ENCODE results near the gene RPP25L. TPM values are rescaled to one million over a fixed set of nuclear protein-coding genes. Genes with fewer than 3 reads are reported as not detected.

The RPP25L gene
- total RNA-seq, 1 experiment from 2014 or later: 24.5 TPM

GRCh38 chr9:34628656-34629490, 17.0 kb upstream of the RPP25L start, which contains the start of gene ARID3C (continued):
- TF ChIP-seq AFF4 (CRISPR knock-in tag; IDR thresholded peaks at IDR 0.05; ENCODE audit: borderline replicate concordance): no peak

- no peak for TF ChIP-seq STAT6 (CRISPR knock-in tag; conservative IDR thresholded peaks at IDR 0.05; ENCODE audit: low read depth)
- 0 out of 2 replicates have a peak, but pooled peaks have one; percentile 21 for TF ChIP-seq NFE2L1 (CRISPR knock-in tag; IDR thresholded peaks at IDR 0.05)
- POLR2A ChIA-PET: no interaction called here
- DNase-seq (ENCODE audit: low spot score) (no peak), ATAC-seq (no peak)
- Mint-ChIP-seq H3K36me3 (no peaks in the 10 kb centered on the region), H3K27ac (no peak overlapping the region), H3K27me3 (ENCODE audit: low read depth) (peaks cover 98% of the 10 kb centered on the region), H3K9me3 (no peaks in the 10 kb centered on the region), H3K4me1 (peaks cover 18% of the 10 kb centered on the region), H3K4me3 (peak overlapping the region; percentile 70)
- CTCF ChIA-PET: interaction anchor here (1.1 to 3.4 kb wide), 6 partner anchors 10 to 109 kb away, joined by 3 to 12 read pairs (median 7); partner anchors contain the start of gene SIGMAR1
These were observed 16.1 kb upstream of the RPP25L start for GRCh38 chr9:34627716-34628655.

GRCh38 chr9:34625186-34625486, 13.2 kb upstream of the RPP25L start:
- DNase-seq (ENCODE audit: low spot score) (no peak), ATAC-seq (no peak)
- Mint-ChIP-seq H3K4me1 (peaks cover 14% of the 10 kb centered on the region), H3K27me3 (ENCODE audit: low read depth) (peaks cover 85% of the 10 kb centered on the region), H3K36me3 (no peaks in the 10 kb centered on the region), H3K27ac (no peak overlapping the region), H3K4me3 (no peak overlapping the region), H3K9me3 (peaks cover 4% of the 10 kb centered on the region)
- POLR2A ChIA-PET: interaction anchor here (0.5 kb wide), 1 partner anchor 842 kb away, joined by 3 read pairs; no protein-coding TSS in a partner anchor
- CTCF ChIA-PET: interaction anchor here (0.5 to 2.3 kb wide), 9 partner anchors 9 to 1061 kb away, joined by 3 to 19 read pairs (median 6); partner anchors contain the start of genes GALT, RPP25L and SIGMAR1
- 0 out of 2 replicates have a peak, but pooled peaks have one; percentile 31 for TF ChIP-seq GTF2I (CRISPR knock-in tag; conservative IDR thresholded peaks at IDR 0.05)
- no peak for TF ChIP-seq ETV6 (CRISPR knock-in tag; IDR thresholded peaks at IDR 0.05)

GRCh38 chr9:34624475-34625185, 12.7 kb upstream of the RPP25L start:
- POLR2A ChIA-PET: no interaction called here
- TF ChIP-seq CTCF (IDR thresholded peaks at IDR 0.05) (no peak), PRRX2 (CRISPR knock-in tag; IDR thresholded peaks at IDR 0.05) (no peak), ZNF425 (CRISPR knock-in tag; conservative IDR thresholded peaks at IDR 0.05) (no peak), STAT6 (CRISPR knock-in tag; conservative IDR thresholded peaks at IDR 0.05; ENCODE audit: low read depth) (no peak), USF1 (CRISPR knock-in tag; IDR thresholded peaks at IDR 0.05) (no peak)

More at GRCh38 chr9:34624475-34625185, 12.7 kb upstream of the RPP25L start:
- ATAC-seq: peak; percentile 14
- peak; percentile 34 for DNase-seq (ENCODE audit: low spot score)
- H3K27ac Mint-ChIP-seq: no peak overlapping the region
- peaks cover 4% of the 10 kb centered on the region for H3K9me3 Mint-ChIP-seq
- peaks cover 17% of the 10 kb centered on the region for H3K4me1 Mint-ChIP-seq
- H3K4me3 Mint-ChIP-seq: peak overlapping the region; percentile 8; the same call in 1 of the 2 replicates
- CTCF ChIA-PET: interaction anchor here (0.7 to 2.3 kb wide), 8 partner anchors 10 to 221 kb away, joined by 3 to 19 read pairs (median 6); partner anchors contain the start of genes GALT, RPP25L and SIGMAR1
- no peaks in the 10 kb centered on the region for H3K36me3 Mint-ChIP-seq
- peaks cover 83% of the 10 kb centered on the region for H3K27me3 Mint-ChIP-seq (ENCODE audit: low read depth)
